AG04450 (cell line): Measurements from ENCODE around the gene DNAH12. TPM values are rescaled to one million over a fixed set of nuclear protein-coding genes. Genes with fewer than 3 reads are reported as not detected.

Source experiments
- CTCF ChIA-PET: fragments of 300-600, 350-600 bp; formaldehyde crosslinking; extraction: SDS; loops from one replicate; lab custom pipeline; 2022; ENCODE audit warnings: antibody characterized with exemption, inconsistent platforms; lab: Charles Lee
- POLR2A ChIA-PET: fragments of 350-600 bp; formaldehyde crosslinking; extraction: SDS; loops from one replicate; lab custom pipeline; 2021; ENCODE audit warnings: antibody characterized with exemption, inconsistent platforms; lab: Yijun Ruan, JAX
- DNase-seq: peaks from one replicate; pipeline ENCODE4 v3.0.0-alpha.2; 2011; ENCODE audit warnings: low read depth, low spot score
- H3K27ac ChIP-seq: one replicate; pipeline ENCODE4 v1.5.1; 2012; ENCODE audit warnings: low read depth, low read length, control low read depth
- H3K27me3 ChIP-seq: one replicate; pipeline ENCODE4 v1.6.0; 2012; ENCODE audit warnings: low read length; ENCODE audit not compliant: control insufficient read depth, insufficient read depth
- H3K4me3 ChIP-seq: 2 replicates; pipeline ENCODE4 v1.5.1; 2011; ENCODE audit warnings: mild to moderate bottlenecking, low read depth, low read length, control low read depth
- H3K9me3 ChIP-seq: 2 replicates; pipeline ENCODE4 v1.5.1; 2012; ENCODE audit warnings: low read length; ENCODE audit not compliant: control insufficient read depth, insufficient read depth
- polyA plus RNA-seq: library from polyadenylated mRNA; depleted of rRNA; stranded (reverse); fragments of >200 nt; gene quantifications from 2 replicates; pipeline ENCODE4 v1.2.3, GENCODE V29; 2011
- TF ChIP-seq, protein P1 (sequence below): IDR thresholded peaks from 2 replicates; pipeline ENCODE4 v1.5.1; 2011; ENCODE audit warnings: low read depth, low read length, control low read depth, inconsistent platforms

The DNAH12 gene
- polyA plus RNA-seq, 1 experiment: not detected

DNA sequence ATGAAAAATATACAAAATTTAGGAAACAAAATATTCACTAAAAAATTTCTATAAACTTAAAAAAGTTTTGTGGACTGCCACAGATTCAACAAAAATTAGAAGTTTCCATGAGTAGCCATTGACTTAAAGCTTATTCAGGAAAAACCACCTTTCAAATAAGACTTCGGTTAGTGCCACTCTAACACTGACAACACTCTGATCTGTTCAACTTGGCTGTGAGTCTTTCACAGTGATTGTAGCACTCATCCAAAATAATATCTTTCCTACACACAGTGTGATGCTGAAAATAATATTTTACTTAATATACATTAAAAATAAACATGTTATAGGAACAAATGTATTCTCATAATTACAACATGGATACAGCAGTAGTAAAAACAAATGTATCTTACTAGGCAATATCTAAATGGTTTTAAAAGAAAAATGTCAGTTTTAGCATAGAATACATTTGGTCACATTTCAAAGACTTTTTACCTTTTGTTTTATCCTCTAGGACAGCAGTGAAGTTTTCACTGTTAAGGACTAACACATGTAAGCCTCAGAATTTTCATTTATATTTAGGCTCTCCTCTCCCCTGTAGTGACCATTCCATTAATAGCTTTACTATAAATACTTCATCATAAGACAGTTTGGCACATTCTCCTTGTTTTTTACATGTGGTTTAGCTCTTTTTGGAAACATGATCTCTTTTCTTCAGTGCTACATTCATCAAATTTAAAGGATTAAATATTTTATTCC, 251.8 kb downstream of the DNAH12 start, which contains the start of gene ASB14:
ASB14 (minus strand) TSS at position 527 of the 738 bp plus-strand sequence. CDS start 652 bp downstream, outside the sequence.
- no peak for DNase-seq
- H3K27me3 ChIP-seq: no peaks in the 10 kb centered on the region

GRCh38 chr3:57288403-57288802, 255.7 kb downstream of the DNAH12 start:
- Histone ChIP-seq H3K9me3 (no peaks in the 10 kb centered on the region), H3K4me3 (no peak overlapping the region), H3K27me3 (no peaks in the 10 kb centered on the region), H3K27ac (no peak overlapping the region)
- POLR2A ChIA-PET: no interaction called here
- DNase-seq: no peak
- TF ChIP-seq, protein P1, sequence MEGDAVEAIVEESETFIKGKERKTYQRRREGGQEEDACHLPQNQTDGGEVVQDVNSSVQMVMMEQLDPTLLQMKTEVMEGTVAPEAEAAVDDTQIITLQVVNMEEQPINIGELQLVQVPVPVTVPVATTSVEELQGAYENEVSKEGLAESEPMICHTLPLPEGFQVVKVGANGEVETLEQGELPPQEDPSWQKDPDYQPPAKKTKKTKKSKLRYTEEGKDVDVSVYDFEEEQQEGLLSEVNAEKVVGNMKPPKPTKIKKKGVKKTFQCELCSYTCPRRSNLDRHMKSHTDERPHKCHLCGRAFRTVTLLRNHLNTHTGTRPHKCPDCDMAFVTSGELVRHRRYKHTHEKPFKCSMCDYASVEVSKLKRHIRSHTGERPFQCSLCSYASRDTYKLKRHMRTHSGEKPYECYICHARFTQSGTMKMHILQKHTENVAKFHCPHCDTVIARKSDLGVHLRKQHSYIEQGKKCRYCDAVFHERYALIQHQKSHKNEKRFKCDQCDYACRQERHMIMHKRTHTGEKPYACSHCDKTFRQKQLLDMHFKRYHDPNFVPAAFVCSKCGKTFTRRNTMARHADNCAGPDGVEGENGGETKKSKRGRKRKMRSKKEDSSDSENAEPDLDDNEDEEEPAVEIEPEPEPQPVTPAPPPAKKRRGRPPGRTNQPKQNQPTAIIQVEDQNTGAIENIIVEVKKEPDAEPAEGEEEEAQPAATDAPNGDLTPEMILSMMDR: no peak
- CTCF ChIA-PET: no interaction called here

More for the DNA sequence above, 251.8 kb downstream of the DNAH12 start, which contains the start of gene ASB14:
- H3K27ac ChIP-seq: no peak within 1 kb of the TSS
- POLR2A ChIA-PET: interaction anchor here (0.6 kb wide), 1 partner anchor 12 kb away, joined by 4 read pairs; no protein-coding TSS in a partner anchor
- TF ChIP-seq, protein P1: no peak
- H3K4me3 ChIP-seq: no peak within 1 kb of the TSS
- H3K9me3 ChIP-seq: no peaks in the 10 kb centered on the region
- CTCF ChIA-PET: no interaction called here

GRCh38 chr3:57287205-57287604, 256.9 kb downstream of the DNAH12 start:
- Histone ChIP-seq H3K27me3 (no peaks in the 10 kb centered on the region), H3K4me3 (no peak overlapping the region), H3K27ac (no peak overlapping the region), H3K9me3 (no peaks in the 10 kb centered on the region)
- ChIA-PET CTCF (no interaction called here), POLR2A (no interaction called here)
- TF ChIP-seq, protein P1: no peak
- no peak for DNase-seq

GRCh38 chr3:57283334-57283733, 260.8 kb downstream of the DNAH12 start:
- no peak for DNase-seq
- TF ChIP-seq, protein P1: no peak
- POLR2A ChIA-PET: no interaction called here
- CTCF ChIA-PET: no interaction called here
- H3K27ac ChIP-seq: no peak overlapping the region
- H3K9me3 ChIP-seq: peaks cover 3% of the 10 kb centered on the region
- no peak overlapping the region for H3K4me3 ChIP-seq
- H3K27me3 ChIP-seq: no peaks in the 10 kb centered on the region

DNA sequence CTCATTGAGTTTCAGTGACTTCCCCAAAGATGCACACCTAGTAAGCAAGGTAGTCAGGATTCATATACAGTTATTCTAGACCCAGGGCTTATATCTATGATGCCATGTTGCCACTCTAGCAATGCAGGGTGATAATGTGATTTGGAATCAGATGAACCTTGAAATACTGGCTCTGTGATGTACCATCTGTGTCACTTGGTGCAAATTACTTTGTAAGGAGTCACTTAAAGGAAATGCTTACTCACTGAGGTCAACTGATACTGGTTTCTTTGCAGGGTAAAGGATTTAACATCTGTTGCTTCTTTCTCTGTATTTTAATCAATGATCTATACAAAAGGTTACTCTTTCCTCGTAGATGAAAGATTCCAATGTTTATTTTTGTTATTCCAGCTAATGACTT, 262.4 kb downstream of the DNAH12 start:
- Histone ChIP-seq H3K9me3 (peaks cover 3% of the 10 kb centered on the region), H3K27ac (no peak overlapping the region), H3K27me3 (no peaks in the 10 kb centered on the region), H3K4me3 (no peak overlapping the region)
- POLR2A ChIA-PET: no interaction called here
- DNase-seq: no peak
- CTCF ChIA-PET: no interaction called here
- TF ChIP-seq, protein P1: no peak
